HG03558 (cell line): Measurements from ENCODE around the gene TMOD4.
"Not testable (repeated sequence)": the region's sequence is repeated elsewhere in the genome, so short reads cannot be mapped to it uniquely, and the experiment has no call there.

Experiments
- ATAC-seq: cut with Tn5 transposase; IDR thresholded peaks from one replicate; pipeline ENCODE4 v1.9.1; 2021; ENCODE audit warnings: moderate number of reproducible peaks; ENCODE audit not compliant: unreplicated experiment; ENCODE audit errors: extremely low read depth

TMOD4 gene

DNA sequence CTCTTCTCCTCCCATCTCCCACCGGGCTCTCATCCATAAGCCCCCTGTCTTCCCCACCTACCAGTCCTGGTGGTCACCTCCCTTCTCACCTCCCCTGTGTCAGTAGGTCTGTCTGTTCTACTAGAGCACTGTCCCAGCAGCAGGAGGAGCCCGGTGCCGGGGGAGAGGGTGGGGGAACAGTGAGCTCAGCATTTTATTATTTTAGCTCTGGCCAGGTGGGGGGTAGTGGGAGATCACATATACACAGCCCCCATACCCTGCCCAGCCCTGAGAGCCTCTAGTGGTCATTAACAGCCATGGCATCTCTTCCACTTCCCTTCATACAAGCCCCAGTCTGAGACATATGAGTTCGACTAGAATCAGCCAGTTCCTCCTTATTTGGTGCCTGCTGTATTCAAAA lies at the start of gene TMOD4:
TMOD4 (minus strand) TSS at position 119 of the 400 bp plus-strand sequence. CDS start 1,106 bp downstream, outside the sequence.
- no peak for ATAC-seq

DNA sequence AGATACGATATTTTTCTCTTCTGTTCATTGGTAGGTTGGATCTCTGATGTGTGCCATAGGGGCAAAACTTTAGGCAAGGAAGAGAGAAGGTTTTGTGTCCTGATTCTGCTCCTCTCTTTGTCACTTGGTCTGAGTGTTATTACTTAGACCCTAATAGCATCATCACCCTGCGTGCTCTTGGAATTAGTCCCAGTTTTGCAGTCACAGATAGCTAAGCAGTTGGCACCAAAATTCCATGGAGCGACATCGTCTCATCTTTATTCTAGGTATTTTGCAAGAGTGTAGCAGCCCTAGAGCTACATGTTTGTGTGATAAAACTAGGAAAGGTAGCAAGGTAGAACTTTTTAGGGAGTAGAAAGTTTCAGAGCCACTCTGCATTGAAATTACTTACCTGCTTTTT lies 46.3 kb upstream of the TMOD4 start:
- ATAC-seq = no peak

DNA sequence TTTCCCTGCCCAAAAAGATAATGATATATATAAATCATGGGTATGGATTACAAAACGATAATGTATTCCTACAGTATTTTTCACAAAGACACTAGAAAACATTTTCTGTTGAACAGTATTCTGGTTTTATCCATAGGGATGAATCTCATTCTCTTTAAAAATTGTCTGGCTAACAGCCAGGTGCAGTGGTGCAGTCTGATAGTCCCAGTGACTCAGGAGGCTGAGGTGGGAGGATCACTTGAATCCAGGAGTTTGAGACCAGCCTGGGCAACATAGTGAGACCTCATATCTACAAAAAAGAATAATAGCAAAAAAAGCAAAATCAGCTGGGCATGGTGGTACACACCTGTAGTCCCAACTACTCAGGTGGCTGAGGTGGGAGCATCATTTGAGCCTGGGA lies 45.8 kb upstream of the TMOD4 start:
- ATAC-seq = no peak

DNA sequence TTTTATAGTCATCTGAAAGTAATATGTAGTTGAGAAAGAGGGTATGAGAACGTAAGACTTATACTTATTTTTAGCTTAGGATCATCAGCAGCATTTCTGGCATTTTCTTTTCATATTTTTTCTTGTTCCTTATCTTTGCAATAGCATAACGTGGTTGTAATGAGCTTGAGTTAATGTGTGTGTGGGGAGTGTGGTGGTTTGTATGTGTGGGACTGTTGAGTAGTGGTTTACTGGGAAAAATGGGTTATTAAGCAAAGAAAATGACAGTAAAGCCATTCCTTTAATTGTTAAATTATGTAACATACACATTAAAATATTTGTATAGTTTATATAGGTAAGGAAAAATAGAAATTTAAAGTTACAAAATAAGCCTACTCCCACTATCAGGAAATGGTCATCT lies 37.8 kb upstream of the TMOD4 start:
- ATAC-seq = no peak

DNA sequence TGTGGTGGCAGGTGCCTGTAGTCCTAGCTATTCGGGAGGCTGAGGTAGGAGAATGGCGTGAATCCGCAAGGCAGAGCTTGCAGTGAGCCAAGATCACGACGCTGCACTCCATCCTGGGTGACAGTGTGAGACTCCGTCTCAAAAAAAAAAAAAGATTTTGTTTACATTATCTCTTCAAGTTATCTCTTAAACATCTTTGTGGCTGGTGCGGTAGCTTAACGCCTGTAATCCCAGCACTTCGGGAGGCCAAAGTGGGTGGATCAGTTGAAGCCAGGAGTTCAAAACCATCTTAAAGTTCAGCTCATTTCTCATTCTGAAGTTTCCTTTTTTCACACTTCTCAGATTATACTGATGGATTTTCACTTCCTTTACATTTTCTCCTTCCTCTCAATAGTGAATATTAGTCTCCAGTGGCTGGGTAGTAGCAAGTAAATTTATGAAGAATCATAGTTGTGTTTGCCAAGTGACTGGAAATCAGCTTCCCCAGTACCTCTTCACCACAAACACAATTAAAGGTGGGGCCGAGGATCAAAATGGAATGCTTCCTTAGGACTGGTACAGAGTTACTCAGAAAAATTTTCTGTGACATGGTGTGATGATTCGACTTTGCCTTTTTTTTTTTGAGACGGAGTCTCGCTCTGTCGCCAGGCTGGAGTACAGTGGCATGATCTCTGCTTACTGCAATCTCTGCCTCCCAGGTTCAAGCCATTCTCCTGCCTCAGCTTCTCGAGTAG lies 36.4 kb upstream of the TMOD4 start:
- no peak for ATAC-seq

DNA sequence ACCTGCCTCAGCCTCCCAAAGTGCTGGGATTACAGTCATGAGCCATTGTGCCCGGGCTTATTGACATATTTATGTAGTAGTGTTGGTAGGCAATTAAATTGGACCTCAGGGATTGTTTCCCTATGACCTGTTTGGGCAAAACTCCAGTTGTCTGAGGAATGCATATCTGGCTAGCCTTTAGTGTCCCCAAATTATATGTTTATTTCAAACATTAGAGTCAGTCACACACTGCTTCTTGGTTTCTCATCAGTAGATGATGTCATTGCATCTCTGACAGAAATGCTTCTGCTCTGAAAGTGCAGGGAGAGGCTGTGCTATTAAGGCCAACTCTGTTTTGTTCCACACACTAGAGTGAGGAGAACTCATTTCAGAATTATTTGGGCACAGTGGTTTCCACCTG lies 35.0 kb upstream of the TMOD4 start:
- ATAC-seq = no peak

DNA sequence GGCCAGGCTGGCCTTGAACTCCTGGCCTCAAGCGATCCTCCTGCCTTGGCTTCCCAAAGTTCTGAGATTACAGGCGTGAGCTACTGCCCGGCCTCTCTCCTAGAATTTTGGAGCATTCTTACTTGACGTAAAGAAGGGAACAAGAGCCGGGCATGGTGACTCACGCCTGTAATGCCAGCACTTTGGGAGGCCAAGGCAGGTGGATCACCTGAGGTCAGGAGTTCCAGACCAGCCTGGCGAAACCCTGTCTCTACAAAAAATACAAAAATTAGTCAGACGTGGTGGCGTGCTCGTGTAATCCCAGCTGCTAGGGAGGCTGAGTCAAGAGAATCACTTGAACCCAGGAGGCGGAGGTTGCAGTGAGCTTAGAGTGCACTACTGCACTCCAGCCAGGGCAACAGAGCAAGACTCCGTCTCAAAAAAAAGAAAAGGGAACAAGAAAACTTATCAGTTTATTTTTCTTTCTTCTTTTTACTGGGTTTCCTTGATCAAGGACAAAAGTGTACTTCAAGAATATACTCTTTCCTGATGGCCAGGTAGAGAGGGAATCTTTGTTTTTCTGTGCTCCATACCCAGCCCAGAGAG lies 29.7 kb upstream of the TMOD4 start:
- ATAC-seq = not testable (repeated sequence)

DNA sequence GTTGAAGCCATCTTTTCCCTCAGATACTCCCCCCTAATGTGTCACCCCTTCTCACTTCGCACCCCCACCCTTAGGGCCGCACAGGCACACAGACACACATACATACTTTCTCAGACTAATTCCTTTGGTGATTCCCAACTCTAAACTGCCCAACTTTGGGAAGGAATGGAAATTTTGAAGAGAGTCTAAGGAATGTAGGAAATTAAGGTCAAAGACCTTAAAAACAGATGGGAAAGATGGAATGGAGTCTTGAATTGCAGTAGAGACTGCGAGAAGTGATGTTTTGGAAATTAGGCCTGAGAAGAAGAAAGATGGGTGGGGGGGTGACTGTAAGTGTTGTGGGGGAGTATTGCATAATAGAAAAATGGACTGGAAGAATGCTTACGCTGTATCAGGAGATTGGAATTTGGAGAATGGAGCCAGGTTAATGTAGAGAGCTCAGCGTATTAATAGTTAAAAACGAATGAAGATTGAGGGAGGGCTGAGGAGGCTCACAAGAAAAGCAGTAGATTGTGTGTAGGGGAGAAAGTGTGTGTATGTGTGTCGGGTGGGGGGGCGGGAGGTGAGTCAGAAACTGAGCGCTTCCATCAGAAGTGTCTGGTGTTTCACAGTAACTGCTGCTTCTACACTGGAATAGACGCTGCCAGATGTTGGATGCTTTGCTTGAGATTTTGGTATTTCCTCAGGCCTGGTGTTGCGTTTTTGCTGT lies 24.2 kb upstream of the TMOD4 start:
- no peak for ATAC-seq

DNA sequence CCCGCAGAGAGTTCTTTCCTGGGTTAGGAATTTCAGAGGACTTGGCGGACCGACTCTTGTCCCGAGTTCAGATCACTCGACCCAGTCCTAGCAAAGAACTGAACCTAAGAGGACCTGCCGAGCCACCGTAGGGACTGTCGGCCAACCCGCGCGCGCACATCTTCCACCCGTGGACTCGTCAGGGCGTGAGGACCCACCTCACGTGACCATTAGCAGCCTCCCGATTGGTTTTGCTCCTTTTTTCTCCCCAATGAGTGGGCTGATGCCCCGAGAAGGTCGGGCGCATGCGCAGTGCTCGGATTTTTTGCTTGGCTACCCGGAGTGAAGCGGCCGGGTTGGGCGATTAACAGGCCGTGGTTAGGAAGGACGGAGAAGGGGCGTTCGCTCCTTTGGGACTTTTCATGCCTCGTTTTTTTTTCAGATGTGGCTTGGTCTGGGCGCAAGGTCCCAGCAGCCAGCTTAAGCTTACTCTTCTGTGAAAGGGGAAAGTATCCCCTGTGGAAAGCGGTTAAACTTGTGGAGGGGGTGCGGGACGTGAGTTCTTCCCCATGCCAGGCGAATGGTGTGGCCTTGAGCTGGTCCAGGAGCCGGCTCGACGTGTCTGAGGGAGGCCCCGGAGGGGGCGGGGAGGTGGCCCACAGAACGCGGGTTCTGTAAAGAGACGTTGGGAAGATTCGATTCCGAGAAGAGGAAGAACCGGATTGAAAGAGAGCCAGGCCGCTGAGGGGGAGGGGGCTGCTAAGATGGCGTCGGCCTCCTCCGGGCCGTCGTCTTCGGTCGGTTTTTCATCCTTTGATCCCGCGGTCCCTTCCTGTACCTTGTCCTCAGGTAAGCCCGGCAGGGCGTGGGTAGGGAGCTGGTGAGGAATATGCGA lies 22.7 kb upstream of the TMOD4 start, which contains the start of gene PIP5K1A:
PIP5K1A (plus strand) TSS at position 299 of the 874 bp plus-strand sequence; CDS start at position 744, 445 bp downstream.
- ATAC-seq = peak; percentile 82

DNA sequence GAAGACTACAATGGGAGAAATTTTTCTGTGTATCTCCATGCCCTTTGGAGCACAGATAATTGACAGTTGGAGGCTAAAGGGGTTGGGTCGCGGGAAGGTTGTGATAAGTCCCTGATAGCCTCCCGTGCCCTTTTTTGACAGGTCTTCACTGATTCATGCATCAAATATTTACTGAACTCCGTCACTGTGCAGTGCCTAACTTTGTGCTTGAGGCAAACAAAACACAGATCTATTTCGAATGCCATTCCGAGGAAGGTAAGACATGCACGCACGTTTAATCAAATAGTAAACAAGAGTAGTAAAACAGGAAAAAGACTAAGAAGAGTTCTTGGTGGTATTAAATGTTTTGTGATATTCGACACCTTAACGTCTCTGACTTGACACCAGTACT lies 22.1 kb upstream of the TMOD4 start:
- ATAC-seq = no peak

DNA sequence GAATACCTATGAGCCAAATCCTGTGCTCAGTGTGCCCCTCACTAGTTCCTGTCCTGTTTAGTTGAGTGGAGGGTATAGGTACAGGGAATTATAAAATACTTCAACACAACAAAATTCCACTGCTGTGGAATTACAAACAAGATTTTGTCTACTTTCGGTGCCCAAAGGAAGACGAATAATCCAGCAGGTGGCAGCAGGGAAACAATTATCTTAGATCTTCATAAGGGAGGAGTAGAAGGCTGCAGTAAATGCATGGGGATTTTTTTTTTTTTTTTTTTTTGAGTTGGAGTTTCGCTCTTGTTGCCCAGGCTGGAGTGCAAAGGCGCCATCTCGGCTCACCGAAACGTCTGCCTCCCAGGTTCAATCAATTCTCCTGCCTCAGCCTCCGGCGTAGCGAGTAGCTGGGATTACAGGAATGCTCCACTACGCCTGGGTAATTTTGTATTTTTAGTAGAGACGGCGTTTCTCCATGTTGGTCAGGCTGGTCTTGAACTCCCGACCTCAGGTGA lies 20.6 kb upstream of the TMOD4 start:
- no peak for ATAC-seq

DNA sequence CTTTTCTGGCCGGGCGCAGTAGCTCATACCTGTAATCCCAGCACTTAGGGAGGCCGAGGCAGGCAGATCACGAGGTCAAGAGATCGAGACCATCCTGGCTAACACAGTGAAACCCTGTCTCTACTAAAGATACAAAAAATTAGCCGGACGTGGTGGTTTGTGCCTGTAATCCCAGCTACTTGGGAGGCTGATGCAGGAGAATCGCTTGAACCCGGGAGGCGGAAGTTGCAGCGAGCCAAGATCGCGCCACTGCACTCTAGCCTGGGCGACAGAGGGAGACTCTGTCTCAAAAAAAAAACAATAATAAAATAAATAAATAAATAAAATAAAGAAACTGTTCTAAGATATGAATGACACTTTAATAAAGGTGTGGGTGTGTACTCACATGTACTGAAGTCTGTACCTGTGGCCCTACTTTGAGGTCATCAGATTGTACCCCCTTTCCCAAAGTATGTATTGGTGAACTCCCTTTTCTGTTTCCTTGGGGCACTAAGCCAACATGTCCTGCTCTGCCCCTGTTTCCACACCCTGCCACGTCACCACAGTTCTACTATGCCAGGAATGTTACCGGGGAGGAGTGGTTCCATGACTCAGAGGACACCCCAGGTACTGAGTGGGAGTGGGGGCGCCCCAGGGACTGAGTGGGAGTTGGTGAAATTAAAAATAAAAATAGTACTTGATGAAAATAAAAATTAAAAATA lies 19.3 kb upstream of the TMOD4 start:
- not testable (repeated sequence) for ATAC-seq

DNA sequence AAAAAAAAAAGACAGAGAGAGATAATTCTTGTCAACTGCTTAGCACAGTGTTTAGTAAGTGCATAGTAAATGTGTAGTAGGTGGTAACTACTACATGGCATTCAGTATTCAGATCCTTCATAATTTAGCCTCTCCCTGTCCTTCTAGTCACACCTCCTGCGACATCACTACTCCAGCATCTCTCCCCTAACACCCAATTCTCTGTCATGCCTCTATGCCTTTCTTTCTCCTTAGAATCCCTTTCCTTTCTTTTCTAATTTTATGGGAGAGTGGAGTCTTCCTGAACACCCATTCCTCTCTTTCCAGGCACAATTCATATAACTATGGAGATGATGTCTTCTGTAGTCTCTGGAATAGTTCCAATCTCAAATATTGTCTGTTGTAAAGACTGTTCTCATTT lies 18.1 kb upstream of the TMOD4 start:
- no peak for ATAC-seq

DNA sequence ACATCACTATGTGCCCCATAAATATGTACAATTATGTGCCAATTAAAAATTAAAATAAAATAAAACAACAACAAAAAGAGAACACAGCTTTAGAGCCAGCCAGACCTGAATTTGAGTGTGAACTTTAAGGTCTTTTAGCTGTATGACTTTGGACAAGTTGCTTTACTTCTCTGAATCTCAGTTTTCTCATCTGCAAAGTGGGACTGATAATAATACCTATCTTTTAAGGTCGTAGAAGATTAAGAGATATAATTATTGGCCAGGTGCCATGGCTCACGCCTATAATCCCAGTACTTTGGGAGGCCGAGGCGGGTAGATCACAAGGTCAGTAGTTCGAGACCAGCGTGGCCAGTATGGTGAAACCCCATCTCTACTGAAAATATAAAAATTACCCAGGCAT lies 17.5 kb upstream of the TMOD4 start:
- no peak for ATAC-seq

DNA sequence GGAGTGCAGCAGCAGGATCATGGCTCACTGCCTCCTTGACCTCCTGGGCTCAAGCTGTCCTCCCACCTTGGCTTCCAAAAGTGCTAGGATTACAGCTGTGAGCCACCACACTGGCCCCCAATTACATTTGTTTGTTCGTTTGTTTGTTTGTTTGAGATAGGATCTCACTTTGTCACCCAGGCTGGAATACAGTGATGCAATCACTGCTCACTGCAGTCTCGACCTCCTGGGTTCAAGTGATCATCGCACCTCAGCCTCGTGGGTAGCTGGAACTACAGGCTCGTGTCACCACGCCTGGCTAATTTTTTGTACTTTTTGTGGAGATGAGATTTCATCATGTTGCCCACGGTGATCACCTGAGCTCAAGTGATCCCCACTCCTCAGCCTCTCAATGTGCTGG lies 16.3 kb upstream of the TMOD4 start:
- ATAC-seq = no peak

DNA sequence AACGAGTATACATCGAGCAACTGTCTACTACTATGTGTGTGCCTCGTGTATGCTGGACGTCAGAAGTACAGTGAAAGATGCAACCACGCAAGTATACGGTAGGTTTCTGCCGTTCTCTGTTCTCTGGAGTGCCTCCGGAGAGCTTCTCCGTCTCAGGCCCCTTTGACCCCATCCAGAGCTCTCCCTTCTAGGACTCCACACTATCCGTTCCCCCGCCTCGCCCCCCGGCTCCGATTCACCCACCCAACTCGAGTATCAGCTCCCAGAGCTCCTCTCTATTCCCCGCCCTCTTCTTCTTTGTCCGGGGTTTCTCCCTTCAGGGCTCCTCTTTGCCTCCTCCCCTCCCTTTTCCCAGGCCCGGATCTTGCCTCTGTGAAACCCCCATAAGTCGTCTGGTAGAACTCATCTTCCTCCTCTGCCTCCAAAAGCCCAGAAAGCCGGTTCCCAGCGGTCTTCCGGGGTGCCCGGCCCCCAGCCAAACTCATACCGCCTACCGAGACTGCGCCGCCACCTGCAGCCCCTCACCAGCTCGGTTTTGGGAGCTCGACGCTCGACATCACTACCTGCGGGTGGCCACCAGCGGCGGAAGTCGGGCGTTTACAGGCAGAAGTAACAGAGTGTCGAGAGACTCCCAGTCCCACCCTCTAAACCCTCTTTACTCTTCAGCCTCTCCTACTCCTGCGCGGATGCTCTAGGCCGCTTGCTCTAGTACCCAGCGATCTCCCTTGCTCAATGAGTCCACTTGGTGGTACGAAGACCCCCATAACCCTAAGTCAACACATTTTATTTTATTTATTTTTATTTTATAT lies 14.1 kb upstream of the TMOD4 start, which contains the start of gene VPS72:
VPS72 (minus strand) TSS at position 561 of the 809 bp plus-strand sequence; CDS start at position 485, 76 bp downstream.
- ATAC-seq = no peak

DNA sequence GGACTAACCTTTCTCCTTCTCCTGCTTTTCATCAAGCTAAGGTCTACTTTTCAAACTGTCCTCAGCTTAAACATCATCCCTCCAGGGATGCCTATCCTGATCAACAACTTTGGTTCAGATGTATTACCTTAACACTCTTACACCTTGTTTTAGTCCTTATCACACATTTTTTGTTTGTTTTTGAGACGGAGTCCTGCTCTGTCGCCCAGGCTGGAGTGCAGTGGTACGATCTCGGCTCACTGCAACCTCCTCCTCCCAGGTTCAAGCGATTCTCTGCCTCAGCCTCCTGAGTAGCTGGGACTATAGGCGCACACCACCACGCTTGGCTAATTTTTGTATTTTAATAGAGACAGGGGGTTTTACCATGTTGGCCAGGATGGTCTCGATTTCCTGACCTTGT lies 12.9 kb upstream of the TMOD4 start:
- not testable (repeated sequence) for ATAC-seq

DNA sequence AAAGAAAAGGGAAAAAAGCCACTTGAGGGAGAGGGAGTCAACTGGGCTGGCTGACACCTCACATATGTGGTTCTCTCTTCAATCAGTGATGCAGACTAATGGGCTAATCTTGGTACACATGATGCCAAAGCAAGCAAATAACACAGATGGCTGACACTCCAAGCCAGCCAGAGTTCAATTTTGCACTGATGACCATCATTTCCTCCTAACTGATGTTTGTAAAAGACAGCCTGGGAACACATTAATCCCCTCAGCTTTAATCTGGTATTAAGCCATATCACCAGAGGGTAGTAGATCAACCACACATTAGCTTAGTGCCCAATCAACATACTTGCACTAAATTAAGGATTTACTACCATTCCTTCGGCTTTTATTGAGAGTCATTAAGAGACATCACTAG lies 11.4 kb upstream of the TMOD4 start:
- ATAC-seq = no peak

DNA sequence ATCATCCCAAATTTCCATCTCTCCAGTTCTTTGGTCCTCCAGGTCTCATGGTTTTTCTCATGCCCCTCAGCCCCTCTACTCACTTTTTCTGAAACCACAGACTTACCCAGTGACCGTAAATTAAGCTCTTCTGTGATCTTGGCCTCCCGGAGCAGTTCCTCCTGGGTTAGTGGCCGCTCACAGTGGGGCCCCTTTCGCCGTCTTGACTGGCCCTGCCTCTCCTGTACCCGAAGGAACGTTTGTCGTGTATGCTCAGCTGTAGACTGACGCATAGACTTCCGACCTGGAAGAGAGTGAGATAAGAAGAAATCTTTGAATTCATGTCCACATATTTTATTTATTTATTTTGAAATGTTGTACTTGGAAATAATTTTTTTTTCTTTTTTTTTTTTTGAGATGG lies 8.4 kb upstream of the TMOD4 start:
- no peak for ATAC-seq
